SH-SY5Y (cell line): ENCODE results near the gene CDH4.

Experiments used
- GATA2 ChIP-seq: IDR thresholded peaks from 2 replicates; pipeline ENCODE4 v1.6.1; 2011; ENCODE audit warnings: mild to moderate bottlenecking, low read depth, low read length
- GATA3 ChIP-seq: IDR thresholded peaks from 2 replicates; pipeline ENCODE4 v1.6.1; 2011; ENCODE audit warnings: low read depth, mild to moderate bottlenecking, low read length, moderate library complexity

DNA sequence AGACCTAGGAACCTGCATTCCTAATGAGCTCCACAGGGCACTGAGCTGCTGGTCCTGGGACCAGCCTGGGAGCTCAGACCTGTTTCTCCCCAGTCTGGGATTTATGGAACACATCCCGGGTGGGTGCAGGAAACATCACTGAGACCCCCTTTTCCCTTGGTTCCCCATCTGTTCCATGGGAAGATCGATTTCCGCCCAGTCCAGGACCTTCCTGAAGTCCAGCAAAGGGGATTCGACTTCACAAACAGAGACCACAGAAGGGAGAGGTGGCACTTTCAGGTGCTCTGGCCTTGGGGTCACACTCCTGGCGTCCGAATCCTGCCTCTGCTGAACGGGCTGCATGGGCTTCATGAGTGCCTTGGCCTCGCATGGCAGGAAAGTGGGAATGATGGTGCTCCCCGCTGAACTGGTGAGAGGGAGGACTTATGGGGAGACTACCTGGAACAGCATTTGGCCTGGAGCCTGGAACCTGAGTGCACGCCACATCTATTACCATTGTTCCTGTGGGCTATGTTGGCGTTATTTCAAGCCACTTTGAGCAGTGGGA lies 517.3 kb downstream of the CDH4 start:
- TF ChIP-seq GATA2 (no peak), GATA3 (no peak)
